SH-SY5Y (cell line): ENCODE data around the gene SSC5D.

Source experiments
- GATA2 ChIP-seq: IDR thresholded peaks from 2 replicates; pipeline ENCODE4 v1.6.1; 2011; ENCODE audit warnings: mild to moderate bottlenecking, low read depth, low read length
- GATA3 ChIP-seq: IDR thresholded peaks from 2 replicates; pipeline ENCODE4 v1.6.1; 2011; ENCODE audit warnings: low read depth, mild to moderate bottlenecking, low read length, moderate library complexity

GRCh38 chr19:55544776-55545439, 56.7 kb downstream of the SSC5D start:
- no peak for TF ChIP-seq GATA3
- TF ChIP-seq GATA2: no peak
